K562 (cell line): ENCODE results near the gene KMT5C. TPM values are rescaled to one million over a fixed set of nuclear protein-coding genes. Genes with fewer than 3 reads are reported as not detected.

Experiments used
- ATAC-seq: fragments of 200-7000 bp; cut with Tn5 transposase; 3 replicates; pipeline ENCODE4 v1.9.1; 2020; ENCODE audit warnings: moderate library complexity
- BruUV-seq: library from RNA; stranded (reverse); fragments of 400-500 nt; replicated peaks from 2 replicates; lab custom pipeline; 2021; lab: Mats Ljungman, UMichigan
- CTCF ChIA-PET: fragments of 300-600 bp; formaldehyde crosslinking; extraction: SDS; loops from one replicate; lab custom pipeline; 2021; ENCODE audit warnings: low intra/inter-chr PET ratio; lab: Yijun Ruan, JAX
- POLR2A ChIA-PET: fragments of 300-600, 350-650 bp; sonication (Branson Sonifier 250); formaldehyde crosslinking; extraction: SDS; loops from one replicate; lab custom pipeline; 2021; ENCODE audit warnings: antibody characterized with exemption, inconsistent platforms; lab: Yijun Ruan, JAX
- DNase-seq, 4 experiments: peaks; one replicate each; pipeline versions ENCODE4 v3.0.0 to v3.0.0-alpha.2; 2011 to 2018; ENCODE audit warnings: low spot score in 3 of 4, mixed read lengths in 3 of 4; ENCODE audit errors: extremely low read depth in 1 of 4
- FAIRE-seq: peaks from 2 replicates; lab custom pipeline; 2011; peaks lifted over from hg19 to GRCh38; lab: Jason Lieb, UNC
- H2AFZ ChIP-seq: 2 replicates; pipeline ENCODE4 v1.6.0; 2011; ENCODE audit warnings: low read depth, low read length, control low read depth, inconsistent platforms
- H3K27ac ChIP-seq: fragments of 200-600 bp; 3 replicates; pipeline ENCODE4 v1.8.0; 2011; ENCODE audit warnings: low read depth, mild to moderate bottlenecking, control low read depth, inconsistent platforms, low read length, moderate library complexity, mixed read lengths; ENCODE audit errors: extremely low read depth
- H3K27me3 ChIP-seq, 2 experiments: fragments of 300-600 bp in 1 of 2; 2 replicates in 1 of 2; 3 replicates in 1 of 2; pipeline versions ENCODE4 v1.6.0 to v1.8.0; 2011; ENCODE audit warnings: inconsistent platforms in 2 of 2, low read length in 2 of 2, mild to moderate bottlenecking in 1 of 2, mixed read lengths in 1 of 2, moderate library complexity in 1 of 2; ENCODE audit not compliant: control insufficient read depth in 2 of 2, insufficient read depth in 2 of 2
- H3K36me3 ChIP-seq: fragments of 300-600 bp; 3 replicates; pipeline ENCODE4 v1.8.0; 2011; ENCODE audit warnings: mild to moderate bottlenecking, low read length, inconsistent platforms; ENCODE audit not compliant: control insufficient read depth, insufficient read depth
- H3K4me1 ChIP-seq, 2 experiments: fragments of 200-600 bp in 1 of 2; replicated peaks in 1 of 2; 2 replicates in 1 of 2; 3 replicates in 1 of 2; pipeline versions ENCODE4 v1.5.1 to v1.8.0; 2011; ENCODE audit warnings: inconsistent platforms in 2 of 2, low read length in 2 of 2, mild to moderate bottlenecking in 1 of 2, mixed read lengths in 1 of 2, moderate library complexity in 1 of 2; ENCODE audit not compliant: control insufficient read depth in 2 of 2, insufficient read depth in 2 of 2
- H3K4me2 ChIP-seq: 2 replicates; pipeline ENCODE4 v1.6.1; 2011; ENCODE audit warnings: low read length, control low read depth, inconsistent platforms, mixed read lengths; ENCODE audit not compliant: insufficient read depth
- H3K4me3 ChIP-seq: fragments of 200-600 bp; sonication (generic), shearing (Covaris generic); 2 replicates; pipeline ENCODE4 v1.5.1; 2016; ENCODE audit warnings: control low read depth, inconsistent platforms
- H3K79me2 ChIP-seq: fragments of 200-600 bp; 3 replicates; pipeline ENCODE4 v1.8.0; 2011; ENCODE audit warnings: low read length, inconsistent platforms; ENCODE audit not compliant: control insufficient read depth, insufficient read depth
- H3K9ac ChIP-seq, 2 experiments: 2 replicates each; pipeline versions ENCODE4 v1.6.0 to v1.6.1; 2011; ENCODE audit warnings: low read depth in 2 of 2, low read length in 2 of 2, control low read depth in 1 of 2, inconsistent platforms in 1 of 2, mild to moderate bottlenecking in 1 of 2, mixed read lengths in 1 of 2; ENCODE audit not compliant: insufficient read depth in 1 of 2
- H3K9me1 ChIP-seq: one replicate; pipeline ENCODE4 v1.6.0; 2011; ENCODE audit warnings: inconsistent platforms, mild to moderate bottlenecking, low read length, moderate library complexity; ENCODE audit not compliant: control insufficient read depth, insufficient read depth
- H3K9me3 ChIP-seq: replicated peaks from 2 replicates; pipeline ENCODE4 v1.5.1; 2011; ENCODE audit warnings: low read depth, low read length, inconsistent platforms; ENCODE audit not compliant: control insufficient read depth, insufficient read depth
- H4K20me1 ChIP-seq: replicated peaks from 2 replicates; pipeline ENCODE4 v1.6.1; 2011; ENCODE audit warnings: low read length, inconsistent platforms, mixed read lengths; ENCODE audit not compliant: control insufficient read depth, insufficient read depth
- CTBP1 ChIP-seq: fragments of 450-650 bp; IDR thresholded peaks from 2 replicates; pipeline ENCODE4 v1.6.1; 2016; ENCODE audit warnings: borderline replicate concordance
- DACH1 ChIP-seq: fragments of 450-650 bp; IDR thresholded peaks from 2 replicates; pipeline ENCODE4 v1.6.1; 2018; ENCODE audit not compliant: partially characterized antibody
- POLR2G ChIP-seq: fragments of 200-400 bp; formaldehyde crosslinking; IDR thresholded peaks from 2 replicates; pipeline ENCODE4 v1.6.1; 2017; ENCODE audit warnings: low read depth, mild to moderate bottlenecking, antibody characterized with exemption, low read length, moderate library complexity
- PURB ChIP-seq: sonication (generic); formaldehyde crosslinking; IDR thresholded peaks from 2 replicates; pipeline ENCODE4 v1.9.0; 2021; ENCODE audit warnings: low read depth, mild to moderate bottlenecking, missing genetic modification reagents
- RBFOX2 ChIP-seq: fragments of 200-400 bp; formaldehyde crosslinking; IDR thresholded peaks from 2 replicates; pipeline ENCODE4 v1.6.1; 2017; ENCODE audit warnings: low read depth, mild to moderate bottlenecking, low read length, moderate library complexity
- RBM17 ChIP-seq: fragments of 200-400 bp; formaldehyde crosslinking; IDR thresholded peaks from 2 replicates; pipeline ENCODE4 v1.6.1; 2017; ENCODE audit warnings: low read depth, mild to moderate bottlenecking, low read length, borderline replicate concordance
- ZFP36 ChIP-seq: fragments of 150-350 bp; IDR thresholded peaks from 2 replicates; pipeline ENCODE4 v1.6.1; 2018; ENCODE audit warnings: low read length, low read depth; ENCODE audit not compliant: partially characterized antibody
- ZNF324 ChIP-seq: fragments of 250-450 bp; sonication (Bioruptor Pico); IDR thresholded peaks from 2 replicates; pipeline ENCODE4 v1.4.0; 2020; ENCODE audit warnings: mild to moderate bottlenecking
- ZNF589 ChIP-seq: fragments of 200-800 bp; sonication (Bioruptor generic); IDR thresholded peaks from 2 replicates; pipeline ENCODE4 v1.6.1; 2016; ENCODE audit warnings: low read depth, missing genetic modification characterization, missing compliant biosample characterization
- WGBS: fragments of 100-300 bp; shearing (Covaris generic); methylation state at CpG from one replicate; pipeline ENCODE4 v1.1.6; 2016; ENCODE audit warnings: low coverage, mixed read lengths; ENCODE audit not compliant: insufficient coverage; ENCODE audit errors: missing lambda C conversion rate; 5-methylcytosine and 5-hydroxymethylcytosine counted together
- in situ Hi-C: fragments of 300-500 bp; cut with MboI; formaldehyde crosslinking; loops from 4 replicates; pipeline ENCODE4 v1.15.0; 2018; ENCODE audit warnings: inconsistent platforms, mixed read lengths
- intact Hi-C: fragments of 100-400 bp; cut with micrococcal nuclease; formaldehyde crosslinking; loops from 2 replicates; pipeline ENCODE4 v1.14.2; 2022
- polyA plus RNA-seq, 8 experiments: library from polyadenylated mRNA; depleted of rRNA in 4 of 8; stranded (reverse) in 5 of 8; unstranded in 3 of 8; fragments of >200 nt; fragmentation: Nextera tagmentation in 2 of 8; fragmentation: Illumina TruSeq in 1 of 8; extraction: Ambion mirVana in 2 of 8; extraction: Trizol in 1 of 8; gene quantifications; 2 replicates each; pipeline versions ENCODE4 v1.2.1 to v1.2.3, GENCODE V29; 2011 to 2014; ENCODE audit warnings: inconsistent platforms in 1 of 8, missing spikeins in 1 of 8
- total RNA-seq, 7 experiments: library from RNA; depleted of rRNA in 6 of 7; stranded (reverse); fragments of >200 nt in 6 of 7; fragmentation: Illumina TruSeq in 2 of 7; extraction: Trizol in 2 of 7; gene quantifications; 2 replicates each; pipeline versions ENCODE4 v1.2.1 to v1.2.3, GENCODE V29; 2011 to 2021; ENCODE audit warnings: low replicate concordance in 1 of 7
- TF ChIP-seq, protein P1 (sequence below): sonication (generic); formaldehyde crosslinking; IDR thresholded peaks from 2 replicates; pipeline ENCODE4 v1.8.1; 2023; ENCODE audit warnings: mild to moderate bottlenecking, missing genetic modification reagents

Gene KMT5C
- total and polyA plus RNA-seq, 9 of the 15 experiments (the other 6 are each of a cell fraction or from before 2014, with no cell fraction given), result 0.15 to 53.5 (median 16.6) TPM

DNA sequence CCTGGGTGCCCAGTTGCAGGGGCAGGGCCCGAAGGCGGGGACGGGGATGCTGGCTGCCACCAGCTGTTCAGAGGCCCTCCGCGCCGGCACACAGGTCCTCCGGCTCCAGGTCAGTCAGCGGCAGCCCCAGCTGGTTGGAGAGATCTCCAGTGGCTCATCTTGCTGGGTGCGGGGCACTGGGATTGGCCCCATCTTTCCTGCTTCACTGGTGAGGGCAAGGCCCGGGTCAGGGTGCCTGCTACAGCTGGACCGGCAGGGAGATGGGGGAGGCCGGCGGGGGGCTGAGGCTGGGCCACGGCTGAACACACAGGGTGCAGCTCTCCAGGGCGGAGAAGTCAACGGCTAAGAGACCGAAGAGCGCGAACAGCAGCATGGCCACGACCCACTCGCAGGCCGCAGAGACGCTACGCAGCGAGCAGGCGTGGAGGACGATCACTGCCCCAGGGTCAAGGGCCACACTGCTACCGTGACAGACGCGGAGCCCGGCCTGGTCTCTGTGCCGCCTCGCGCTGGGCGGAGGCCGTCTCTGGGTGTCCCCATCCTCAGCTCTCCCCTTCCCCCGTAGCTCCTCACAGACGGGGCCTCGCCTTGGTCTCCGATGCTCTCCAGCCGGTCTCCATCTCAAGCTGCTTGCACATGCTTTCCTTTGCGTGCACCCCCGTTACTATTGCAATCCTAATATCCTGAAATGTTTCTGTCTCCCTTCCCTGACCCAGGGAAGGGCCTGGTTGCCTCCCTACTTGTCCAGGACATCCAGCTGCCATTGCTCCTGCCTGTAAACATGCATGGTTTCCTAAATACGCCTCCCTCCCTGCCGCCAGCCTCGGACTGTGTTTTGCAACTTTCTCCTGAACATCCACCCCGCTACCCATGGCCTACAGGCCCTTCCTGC lies 26.8 kb upstream of the KMT5C start:
- TF ChIP-seq ZFP36, result no peak
- TF ChIP-seq ZNF589 (CRISPR knock-in tag), result no peak
- TF ChIP-seq PURB (CRISPR knock-in tag), result no peak
- peak; percentile 57 for TF ChIP-seq POLR2G
- TF ChIP-seq RBFOX2, result peak; percentile 19; the same call in 1 of the 2 replicates
- TF ChIP-seq, protein P1, sequence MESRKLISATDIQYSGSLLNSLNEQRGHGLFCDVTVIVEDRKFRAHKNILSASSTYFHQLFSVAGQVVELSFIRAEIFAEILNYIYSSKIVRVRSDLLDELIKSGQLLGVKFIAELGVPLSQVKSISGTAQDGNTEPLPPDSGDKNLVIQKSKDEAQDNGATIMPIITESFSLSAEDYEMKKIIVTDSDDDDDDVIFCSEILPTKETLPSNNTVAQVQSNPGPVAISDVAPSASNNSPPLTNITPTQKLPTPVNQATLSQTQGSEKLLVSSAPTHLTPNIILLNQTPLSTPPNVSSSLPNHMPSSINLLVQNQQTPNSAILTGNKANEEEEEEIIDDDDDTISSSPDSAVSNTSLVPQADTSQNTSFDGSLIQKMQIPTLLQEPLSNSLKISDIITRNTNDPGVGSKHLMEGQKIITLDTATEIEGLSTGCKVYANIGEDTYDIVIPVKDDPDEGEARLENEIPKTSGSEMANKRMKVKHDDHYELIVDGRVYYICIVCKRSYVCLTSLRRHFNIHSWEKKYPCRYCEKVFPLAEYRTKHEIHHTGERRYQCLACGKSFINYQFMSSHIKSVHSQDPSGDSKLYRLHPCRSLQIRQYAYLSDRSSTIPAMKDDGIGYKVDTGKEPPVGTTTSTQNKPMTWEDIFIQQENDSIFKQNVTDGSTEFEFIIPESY (CRISPR knock-in tag), result peak; percentile 66
- TF ChIP-seq ZNF324 (CRISPR knock-in tag), result no peak
- no peak for TF ChIP-seq DACH1
- no peak for TF ChIP-seq CTBP1
- TF ChIP-seq RBM17, result no peak
- Histone ChIP-seq H3K79me2 (no peaks in the 10 kb centered on the region), H3K4me2 (no peak overlapping the region), H3K36me3 (no peaks in the 10 kb centered on the region), H3K9me1 (no peaks in the 10 kb centered on the region), H3K9ac (peak overlapping the region in 1 of 2 experiments; percentile 77; a peak in 2 of 4 replicates), H3K9me3 (no peaks in the 10 kb centered on the region), H3K27me3 (no peaks in the 10 kb centered on the region), H3K4me3 (no peak overlapping the region), H3K4me1 (peaks cover 9 to 36% of the 10 kb centered on the region in 2 experiments; a peak in 4 of 5 replicates), H2AFZ (no peak overlapping the region), H4K20me1 (no peaks in the 10 kb centered on the region), H3K27ac (no peak overlapping the region)
- ATAC-seq, result peak; percentile 12; the same call in 2 of the 3 replicates
- intact Hi-C loops (no loop called here), in situ Hi-C loops (no loop called here)
- no peak for DNase-seq
- WGBS, result 88% methylated on average over 32 of the region's 47 CpGs
- no TSS peak for BruUV-seq
- ChIA-PET POLR2A (interaction anchor here (0.6 to 3.0 kb wide), 6 partner anchors 9 to 75 kb away, joined by 3 to 7 read pairs (median 4); partner anchors contain the start of genes KMT5C and PPP6R1), CTCF (no interaction called here)
- FAIRE-seq, result no peak
